Colonic mucosa (tissue), 4 donors: ENCODE measurements around the gene ATP5PO. TPM values are rescaled to one million over a fixed set of nuclear protein-coding genes. Genes with fewer than 3 reads are reported as not detected.

Experiments
- DNase-seq: peaks from one replicate; pipeline ENCODE4 v3.0.0-alpha.2; 2020
- H3K27ac ChIP-seq: fragments of 200-600 bp; one replicate; pipeline ENCODE4 v1.8.0; 2021
- H3K27me3 ChIP-seq: fragments of 200-600 bp; one replicate; pipeline ENCODE4 v1.8.0; 2021
- H3K36me3 ChIP-seq: fragments of 200-600 bp; one replicate; pipeline ENCODE4 v1.8.0; 2021
- H3K4me1 ChIP-seq: fragments of 200-600 bp; one replicate; pipeline ENCODE4 v1.8.0; 2021; ENCODE audit warnings: mild to moderate bottlenecking
- H3K4me3 ChIP-seq: fragments of 200-600 bp; one replicate; pipeline ENCODE4 v1.8.0; 2021
- H3K9ac ChIP-seq, 2 donors: one replicate each; pipeline ENCODE4 v1.7.0; 2013; ENCODE audit warnings: control low read depth in 2 of 2, low read depth in 2 of 2, low read length in 2 of 2
- H3K9me3 ChIP-seq: fragments of 200-600 bp; one replicate; pipeline ENCODE4 v1.8.0; 2021
- CTCF ChIP-seq: fragments of 200-600 bp; IDR thresholded peaks from one replicate; pipeline ENCODE4 v1.8.0; 2022; ENCODE audit warnings: antibody characterized with exemption, mild to moderate bottlenecking
- intact Hi-C: fragments of 100-400 bp; cut with DNase I; formaldehyde crosslinking; loops from one replicate; pipeline ENCODE4 v1.14.1; 2022
- total RNA-seq, 2 donors: library from RNA; stranded (reverse); fragmentation: NEBNext Ultra II Directional in 1 of 2; extraction: Animal tissue kit (Norgen Biotek cat#: 25700) in 1 of 2; gene quantifications; one replicate each; pipeline ENCODE4 v1.2.1, GENCODE V29; 2021
- donor health status: healthy.
- donor health status: DM: no; HTN: no; CAD: no.
- donor health status: DM: no; HTN: no; CAD: no.

The ATP5PO gene
- total RNA-seq, 2 donors from 2014 or later: 312 to 335 TPM

- no peaks in the 10 kb centered on the region for H3K36me3 ChIP-seq
- no peak overlapping the region for H3K27ac ChIP-seq
- intact Hi-C loops: no loop called here
- no peaks in the 10 kb centered on the region for H3K27me3 ChIP-seq
- H3K4me1 ChIP-seq: no peaks in the 10 kb centered on the region
- no peak for TF ChIP-seq CTCF
- no peak overlapping the region for H3K4me3 ChIP-seq
- no peaks in the 10 kb centered on the region for H3K9me3 ChIP-seq
- H3K9ac ChIP-seq: no peak overlapping the region
- no peak for DNase-seq
These were observed 33.7 kb downstream of the ATP5PO start for GRCh38 chr21:33881689-33882440.

GRCh38 chr21:33880626-33881025, 35.0 kb downstream of the ATP5PO start:
- no peak for TF ChIP-seq CTCF
- H3K9ac ChIP-seq: no peak overlapping the region
- intact Hi-C loops: no loop called here
- no peaks in the 10 kb centered on the region for H3K36me3 ChIP-seq
- no peak overlapping the region for H3K27ac ChIP-seq
- no peak for DNase-seq
- no peak overlapping the region for H3K4me3 ChIP-seq
- H3K4me1 ChIP-seq: no peaks in the 10 kb centered on the region
- H3K27me3 ChIP-seq: no peaks in the 10 kb centered on the region
- H3K9me3 ChIP-seq: no peaks in the 10 kb centered on the region

GRCh38 chr21:33878824-33879223, 36.8 kb downstream of the ATP5PO start:
- Histone ChIP-seq H3K4me3 (no peak overlapping the region), H3K9me3 (no peaks in the 10 kb centered on the region), H3K4me1 (no peaks in the 10 kb centered on the region), H3K27me3 (no peaks in the 10 kb centered on the region), H3K9ac (no peak overlapping the region), H3K36me3 (no peaks in the 10 kb centered on the region), H3K27ac (no peak overlapping the region)
- DNase-seq: no peak
- intact Hi-C loops: no loop called here
- no peak for TF ChIP-seq CTCF

GRCh38 chr21:33875026-33875695, 40.4 kb downstream of the ATP5PO start:
- Histone ChIP-seq H3K4me3 (no peak overlapping the region), H3K36me3 (no peaks in the 10 kb centered on the region), H3K27me3 (no peaks in the 10 kb centered on the region), H3K9ac (no peak overlapping the region), H3K27ac (no peak overlapping the region), H3K4me1 (no peaks in the 10 kb centered on the region), H3K9me3 (no peaks in the 10 kb centered on the region)
- TF ChIP-seq CTCF: no peak
- intact Hi-C loops: no loop called here
- DNase-seq: no peak

- intact Hi-C loops: no loop called here
- DNase-seq: no peak
- H3K36me3 ChIP-seq: no peaks in the 10 kb centered on the region
- no peak overlapping the region for H3K27ac ChIP-seq
- no peak overlapping the region for H3K4me3 ChIP-seq
- TF ChIP-seq CTCF: no peak
- H3K9me3 ChIP-seq: no peaks in the 10 kb centered on the region
- no peaks in the 10 kb centered on the region for H3K27me3 ChIP-seq
- no peak overlapping the region for H3K9ac ChIP-seq
- H3K4me1 ChIP-seq: no peaks in the 10 kb centered on the region
These were observed 41.4 kb downstream of the ATP5PO start for GRCh38 chr21:33874161-33874560.
